GM21381 (cell line): ENCODE data around the gene APLP1.
A peak's percentile ranks its signal among the peaks of the same experiment; 100 is the strongest.
"Not testable (repeated sequence)": the region's sequence is repeated elsewhere in the genome, so short reads cannot be mapped to it uniquely, and the experiment has no call there.

ENCODE experiments used
- ATAC-seq: cut with Tn5 transposase; IDR thresholded peaks from one replicate; pipeline ENCODE4 v1.9.1; 2021; ENCODE audit warnings: mild to moderate bottlenecking, moderate library complexity; ENCODE audit not compliant: unreplicated experiment

APLP1 gene

DNA sequence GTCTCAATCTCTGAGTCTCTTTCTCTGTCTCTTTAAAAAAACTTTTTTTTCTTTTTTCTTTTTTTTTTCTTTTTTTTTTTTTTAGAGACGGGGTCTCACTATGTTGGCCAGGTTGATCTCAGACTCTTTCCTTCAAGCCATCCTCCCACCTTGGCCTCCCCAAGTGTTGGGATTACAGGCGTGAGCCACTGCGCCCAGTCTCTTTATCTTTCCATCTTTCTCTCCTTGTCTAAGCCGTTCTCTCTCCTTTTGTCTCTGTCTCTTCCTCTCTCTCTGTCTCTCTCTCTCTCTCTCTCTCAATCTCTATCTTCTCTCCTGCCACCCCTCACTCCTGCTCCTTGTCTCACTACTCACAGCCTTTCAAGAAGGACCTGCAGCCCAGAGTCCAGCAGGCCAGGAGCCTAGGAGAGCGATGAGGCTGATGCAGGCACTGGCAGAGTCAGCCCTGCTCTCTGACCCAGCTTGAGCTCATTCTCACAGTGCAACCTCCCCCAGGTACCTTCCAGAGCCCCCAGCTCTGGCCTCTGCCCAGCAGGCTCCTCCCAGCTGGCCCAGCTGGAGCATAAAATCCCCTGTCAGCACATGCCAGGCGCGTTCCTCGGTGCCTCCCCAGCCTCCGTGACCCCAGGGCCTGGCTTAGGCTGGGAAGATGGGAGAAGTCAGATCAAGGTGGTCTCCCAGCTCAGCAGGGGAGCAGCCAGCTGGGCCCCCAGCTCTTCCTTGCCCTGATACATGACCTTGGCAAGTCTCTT, 16.2 kb upstream of the APLP1 start, which contains the start of gene NPHS1:
Gene NPHS1 (minus strand): TSS at position 476 of the 752 bp plus-strand sequence. CDS start 667 bp downstream, outside the sequence.
- no peak for ATAC-seq

DNA sequence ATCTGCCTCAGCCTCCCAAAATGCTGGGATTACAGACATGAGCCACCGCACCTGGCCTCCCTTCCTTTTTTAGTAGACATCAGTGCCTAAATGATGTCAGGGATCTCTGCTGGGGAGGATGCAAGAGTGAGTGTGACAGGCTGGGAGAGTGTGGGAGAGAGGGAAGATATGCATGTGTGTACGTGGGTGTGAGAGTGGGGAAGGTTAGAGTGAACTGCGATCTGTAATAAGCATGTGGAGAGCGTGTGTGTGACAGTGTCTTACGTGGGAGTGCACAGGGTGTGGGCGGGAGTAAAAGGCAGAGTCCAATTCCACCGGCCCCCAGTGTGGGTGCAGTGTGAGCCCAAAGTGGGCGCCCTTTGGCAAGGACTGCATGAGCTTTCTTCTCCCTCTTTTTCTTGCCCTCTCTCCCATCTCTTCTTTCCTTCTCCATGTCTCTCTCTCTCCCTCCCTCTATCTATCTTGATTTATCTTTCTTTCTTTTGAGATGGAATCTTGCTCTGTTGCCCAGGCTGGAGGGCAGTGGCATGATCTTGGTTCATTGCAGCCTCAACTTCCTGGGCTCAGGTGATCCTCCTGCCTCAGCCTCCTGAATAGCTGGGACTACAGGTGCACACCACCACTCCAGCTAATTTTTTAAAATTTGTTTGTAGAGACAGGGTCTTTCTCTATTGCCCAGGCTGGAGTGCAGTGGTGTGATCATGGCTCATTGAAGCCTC, 15.2 kb upstream of the APLP1 start:
- ATAC-seq = no peak

DNA sequence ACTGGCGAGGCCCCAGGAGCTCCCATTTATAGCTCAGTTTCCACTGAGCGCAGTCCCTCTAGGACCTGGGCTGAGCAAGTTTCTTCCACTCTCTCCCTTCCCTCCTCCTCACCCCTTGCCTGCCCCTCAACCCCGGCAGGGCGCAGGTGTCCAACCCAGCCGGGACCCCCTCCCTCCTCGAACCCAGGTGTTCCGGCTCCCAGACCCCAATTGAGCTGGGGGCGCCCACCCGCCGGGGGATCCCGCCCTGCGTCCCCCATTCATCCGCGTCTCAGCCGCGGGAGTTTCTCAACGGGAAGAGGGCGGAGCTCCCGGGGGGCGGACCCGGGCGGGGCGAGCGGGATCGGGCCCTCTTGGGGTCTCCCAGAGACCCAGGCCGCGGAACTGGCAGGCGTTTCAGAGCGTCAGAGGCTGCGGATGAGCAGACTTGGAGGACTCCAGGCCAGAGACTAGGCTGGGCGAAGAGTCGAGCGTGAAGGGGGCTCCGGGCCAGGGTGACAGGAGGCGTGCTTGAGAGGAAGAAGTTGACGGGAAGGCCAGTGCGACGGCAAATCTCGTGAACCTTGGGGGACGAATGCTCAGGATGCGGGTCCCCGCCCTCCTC, 11.7 kb upstream of the APLP1 start, which contains the start of gene KIRREL2:
Gene KIRREL2 (plus strand): TSS at position 366 of the 604 bp plus-strand sequence. CDS start 209 bp downstream, at position 575.
- no peak for ATAC-seq

DNA sequence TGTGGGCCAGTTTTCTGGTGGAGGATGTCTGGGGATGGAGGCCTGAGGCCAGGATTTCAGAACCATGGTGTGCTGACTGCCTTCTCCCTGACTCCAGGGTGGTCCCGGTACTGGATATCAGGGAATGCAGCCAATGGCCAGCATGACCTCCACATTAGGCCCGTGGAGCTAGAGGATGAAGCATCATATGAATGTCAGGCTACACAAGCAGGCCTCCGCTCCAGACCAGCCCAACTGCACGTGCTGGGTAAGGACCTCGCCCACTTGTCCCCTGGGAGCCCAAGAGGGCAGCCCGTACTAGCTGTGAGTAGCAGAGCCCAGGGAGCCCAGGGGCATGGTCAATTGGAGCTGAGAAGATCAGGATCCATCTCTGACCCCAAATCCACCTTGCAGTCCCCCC, 10.1 kb upstream of the APLP1 start:
- ATAC-seq = no peak

DNA sequence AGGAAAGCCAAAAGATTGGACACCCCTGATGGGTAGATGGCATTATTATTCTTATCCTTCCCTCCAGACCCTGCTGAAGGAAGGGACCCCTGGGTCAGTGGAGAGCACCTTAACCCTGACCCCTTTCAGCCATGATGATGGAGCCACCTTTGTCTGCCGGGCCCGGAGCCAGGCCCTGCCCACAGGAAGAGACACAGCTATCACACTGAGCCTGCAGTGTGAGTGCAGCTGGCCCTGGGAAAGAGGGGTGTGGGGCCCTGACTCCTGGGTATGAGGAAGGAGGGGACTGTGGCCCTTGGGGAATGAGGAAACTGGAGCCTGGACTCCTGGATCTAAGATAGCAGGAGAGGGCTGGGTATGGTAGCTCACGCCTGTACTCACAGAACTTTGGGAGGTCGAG, 9.0 kb upstream of the APLP1 start:
- ATAC-seq = no peak

DNA sequence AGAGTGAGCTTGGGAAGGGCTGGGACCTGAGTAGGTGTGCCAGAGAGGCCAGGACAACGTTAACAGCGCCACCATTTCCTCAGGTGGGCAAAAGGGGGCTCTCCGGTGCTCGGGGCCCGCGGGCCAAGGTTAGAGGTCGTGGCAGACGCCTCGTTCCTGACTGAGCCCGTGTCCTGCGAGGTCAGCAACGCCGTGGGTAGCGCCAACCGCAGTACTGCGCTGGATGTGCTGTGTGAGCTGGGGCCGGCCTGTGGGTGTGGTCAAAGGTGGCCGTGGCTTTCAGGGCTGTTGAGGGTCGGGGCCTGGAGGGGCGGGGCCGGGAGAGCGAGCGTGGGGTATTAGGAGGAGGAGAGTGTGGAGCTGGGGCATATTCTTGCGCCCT, 7.9 kb upstream of the APLP1 start:
- no peak for ATAC-seq

DNA sequence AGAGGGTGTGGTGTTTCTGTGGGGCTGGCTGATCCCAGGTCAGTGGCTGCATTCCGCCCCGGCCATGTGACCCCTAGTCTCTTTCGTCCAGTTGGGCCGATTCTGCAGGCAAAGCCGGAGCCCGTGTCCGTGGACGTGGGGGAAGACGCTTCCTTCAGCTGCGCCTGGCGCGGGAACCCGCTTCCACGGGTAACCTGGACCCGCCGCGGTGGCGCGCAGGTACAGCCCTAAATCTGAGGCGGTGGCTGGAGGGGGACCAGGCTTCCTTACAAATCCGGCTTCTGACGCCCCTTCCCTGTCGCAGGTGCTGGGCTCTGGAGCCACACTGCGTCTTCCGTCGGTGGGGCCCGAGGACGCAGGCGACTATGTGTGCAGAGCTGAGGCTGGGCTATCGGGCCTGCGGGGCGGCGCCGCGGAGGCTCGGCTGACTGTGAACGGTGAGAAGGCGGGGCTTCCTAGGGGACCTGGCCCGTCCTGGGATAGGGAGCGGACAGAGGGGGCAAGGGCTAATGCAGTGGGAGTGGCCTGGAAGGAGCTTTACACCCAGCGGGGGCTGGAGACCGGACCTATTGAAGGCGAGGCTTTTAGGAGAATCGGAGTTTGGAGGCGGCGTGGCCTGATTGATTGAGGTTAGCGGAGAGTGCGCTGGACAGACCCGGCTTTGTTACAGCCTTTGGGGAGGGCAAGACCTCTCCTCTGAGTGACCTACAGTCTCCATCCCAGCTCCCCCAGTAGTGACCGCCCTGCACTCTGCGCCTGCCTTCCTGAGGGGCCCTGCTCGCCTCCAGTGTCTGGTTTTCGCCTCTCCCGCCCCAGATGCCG, 7.3 kb upstream of the APLP1 start:
- no peak for ATAC-seq

DNA sequence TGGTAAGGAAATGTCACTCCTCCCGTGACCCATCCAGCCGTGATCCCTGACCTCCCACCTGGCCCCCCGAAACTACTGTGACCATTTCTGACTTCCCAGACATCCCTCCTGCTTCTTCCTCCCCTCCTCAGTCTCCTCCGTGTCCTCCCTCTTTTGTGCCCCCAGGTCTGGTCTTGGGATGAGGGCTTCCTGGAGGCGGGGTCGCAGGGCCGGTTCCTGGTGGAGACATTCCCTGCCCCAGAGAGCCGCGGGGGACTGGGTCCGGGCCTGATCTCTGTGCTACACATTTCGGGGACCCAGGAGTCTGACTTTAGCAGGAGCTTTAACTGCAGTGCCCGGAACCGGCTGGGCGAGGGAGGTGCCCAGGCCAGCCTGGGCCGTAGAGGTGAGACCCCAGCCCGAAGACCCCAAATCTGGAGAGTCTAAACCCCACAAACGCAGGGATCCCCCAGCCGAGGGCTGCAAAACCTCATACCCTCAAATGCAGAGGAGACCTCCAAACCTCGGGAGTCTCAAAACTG, 6.7 kb upstream of the APLP1 start:
- no peak for ATAC-seq

DNA sequence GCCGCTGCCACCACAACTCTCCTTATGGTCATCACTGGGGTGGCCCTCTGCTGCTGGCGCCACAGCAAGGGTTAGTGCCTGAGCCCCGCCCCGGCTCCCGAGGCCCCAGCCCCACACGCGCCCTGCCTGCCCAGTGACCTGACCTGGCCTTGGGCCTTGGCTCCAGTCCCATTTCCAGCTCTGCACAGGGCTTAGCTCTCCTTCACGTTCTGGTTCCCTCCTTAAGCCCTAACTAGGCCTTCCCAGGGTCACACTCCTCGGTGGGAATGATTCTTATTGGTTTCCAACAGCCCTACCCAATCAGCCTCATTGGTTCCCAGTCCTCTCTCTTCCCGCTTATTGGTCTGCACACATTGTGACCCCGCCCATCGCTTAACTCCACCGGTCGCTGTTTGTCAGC, 5.8 kb upstream of the APLP1 start:
- ATAC-seq = no peak

DNA sequence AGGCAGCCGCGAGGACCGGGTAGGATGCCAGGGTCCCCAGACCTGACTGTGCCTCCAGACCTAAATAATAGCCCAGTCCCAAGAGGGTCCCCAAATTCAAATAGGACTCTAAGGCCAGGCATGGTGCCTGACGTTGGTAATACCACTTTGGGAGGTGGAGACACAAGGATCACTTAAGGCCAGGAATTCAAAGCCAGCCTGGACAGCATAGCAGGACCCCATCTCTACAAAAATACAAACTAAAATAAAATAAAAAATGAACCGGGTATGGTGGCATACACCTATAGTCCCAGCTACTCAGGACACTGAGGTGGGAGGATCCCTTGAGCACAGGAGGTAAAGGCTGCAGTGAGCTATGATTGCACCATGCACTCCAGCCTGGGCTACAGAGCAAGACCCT, 5.4 kb upstream of the APLP1 start:
- ATAC-seq = no peak

DNA sequence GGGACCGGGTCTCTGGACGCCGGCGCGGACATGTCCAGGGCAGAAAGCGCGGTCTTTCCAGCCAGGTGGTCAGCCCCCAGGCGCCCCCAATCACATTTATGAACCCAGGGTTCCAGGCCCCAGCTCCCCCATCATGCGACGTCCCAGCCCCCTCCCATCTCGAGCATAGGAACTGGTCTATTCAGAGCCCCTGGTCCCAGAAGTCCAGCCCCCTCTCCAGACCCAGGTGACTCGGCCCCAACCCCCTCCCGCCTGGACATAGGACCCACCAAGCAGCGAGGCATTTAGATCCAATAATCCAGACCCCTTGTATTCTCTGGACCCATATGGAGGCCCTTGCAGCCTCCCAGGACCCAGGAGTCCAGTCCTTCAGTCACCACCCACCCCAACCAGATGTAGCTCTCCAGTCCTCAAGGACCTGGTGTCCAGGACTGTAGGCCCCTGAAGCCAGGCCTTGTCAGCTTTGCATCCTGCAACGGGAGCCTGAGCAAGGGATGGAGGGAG, 501 bp downstream of the APLP1 start:
- no peak for ATAC-seq

DNA sequence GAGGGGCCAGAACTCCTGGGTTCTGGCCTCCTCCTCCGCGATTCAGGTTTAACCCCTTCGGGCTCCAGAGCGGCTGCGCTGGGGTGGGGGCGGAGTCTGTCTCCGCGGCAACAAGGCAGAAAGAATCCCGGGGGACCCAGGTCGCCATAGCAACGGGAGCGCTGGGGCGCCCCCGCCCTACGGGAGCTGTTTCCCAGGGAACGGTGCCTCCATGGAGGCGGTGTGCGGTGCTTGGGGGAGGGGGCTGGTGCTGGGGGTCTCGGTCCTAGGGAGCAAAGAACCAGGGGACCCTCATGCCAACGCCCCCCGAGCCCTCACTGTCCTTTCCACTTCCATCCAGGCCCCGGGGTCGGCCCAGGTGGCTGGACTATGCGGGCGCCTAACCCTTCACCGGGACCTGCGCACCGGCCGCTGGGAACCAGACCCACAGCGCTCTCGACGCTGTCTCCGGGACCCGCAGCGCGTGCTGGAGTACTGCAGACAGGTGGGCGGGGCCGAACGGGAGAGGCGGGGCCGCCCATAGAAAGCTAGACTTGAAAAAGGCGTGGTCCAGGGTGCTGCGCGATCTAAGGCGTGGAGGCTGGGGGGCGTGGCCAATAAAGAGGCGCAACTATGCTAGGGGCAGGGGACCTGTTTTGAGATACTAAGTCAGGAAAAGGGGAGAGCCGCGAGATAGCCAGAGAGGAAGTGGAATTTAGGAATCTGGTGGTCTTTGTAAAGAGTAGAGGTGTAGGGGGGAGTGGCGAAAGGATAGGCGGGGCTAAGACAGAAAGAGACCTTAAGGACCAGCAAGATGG, 1.2 kb downstream of the APLP1 start:
- ATAC-seq = no peak

DNA sequence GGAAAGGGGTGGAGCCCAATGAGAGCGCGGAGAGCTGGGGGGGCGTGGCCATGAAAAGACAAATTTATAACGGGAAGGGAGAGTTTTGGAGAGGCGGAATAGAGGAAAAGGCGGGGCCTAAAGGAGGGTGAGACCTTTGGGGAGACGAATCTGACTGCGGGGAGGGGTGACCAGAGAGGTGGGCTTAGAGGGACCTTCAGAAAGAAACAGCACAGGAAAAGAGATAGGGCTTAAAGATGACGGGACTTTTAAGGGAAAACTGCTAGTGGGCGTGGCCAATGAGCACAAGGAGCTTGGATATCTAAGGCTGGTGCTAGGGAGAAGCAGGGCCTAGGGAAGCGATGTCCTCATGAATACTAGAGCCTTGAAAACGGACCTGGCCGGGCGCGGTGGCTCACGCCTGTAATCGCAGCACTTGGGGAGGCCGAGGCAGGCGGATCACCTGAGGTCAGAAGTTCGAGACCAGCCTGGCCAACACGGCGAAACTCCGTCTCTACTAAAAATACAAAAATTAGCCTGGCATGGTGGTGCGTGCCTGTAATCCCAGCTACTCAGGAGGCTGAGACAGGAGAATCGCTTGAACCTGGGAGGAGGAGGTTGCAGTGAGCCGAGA, 1.9 kb downstream of the APLP1 start:
- not testable (repeated sequence) for ATAC-seq

DNA sequence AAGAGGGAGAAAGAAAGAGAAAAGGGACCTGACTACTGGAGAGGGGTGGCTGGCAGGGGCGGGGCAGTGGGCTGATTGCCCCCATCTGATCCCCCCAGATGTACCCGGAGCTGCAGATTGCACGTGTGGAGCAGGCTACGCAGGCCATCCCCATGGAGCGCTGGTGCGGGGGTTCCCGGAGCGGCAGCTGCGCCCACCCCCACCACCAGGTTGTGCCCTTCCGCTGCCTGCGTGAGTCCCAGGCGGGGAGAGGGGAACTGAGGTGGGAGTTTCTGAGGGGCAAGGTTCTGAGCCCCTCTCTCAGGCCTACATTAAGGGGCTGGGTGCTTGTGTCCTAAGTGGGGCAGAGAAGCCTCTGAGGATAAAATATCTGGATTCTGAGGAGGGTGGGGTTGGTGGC, 2.4 kb downstream of the APLP1 start:
- ATAC-seq = no peak

DNA sequence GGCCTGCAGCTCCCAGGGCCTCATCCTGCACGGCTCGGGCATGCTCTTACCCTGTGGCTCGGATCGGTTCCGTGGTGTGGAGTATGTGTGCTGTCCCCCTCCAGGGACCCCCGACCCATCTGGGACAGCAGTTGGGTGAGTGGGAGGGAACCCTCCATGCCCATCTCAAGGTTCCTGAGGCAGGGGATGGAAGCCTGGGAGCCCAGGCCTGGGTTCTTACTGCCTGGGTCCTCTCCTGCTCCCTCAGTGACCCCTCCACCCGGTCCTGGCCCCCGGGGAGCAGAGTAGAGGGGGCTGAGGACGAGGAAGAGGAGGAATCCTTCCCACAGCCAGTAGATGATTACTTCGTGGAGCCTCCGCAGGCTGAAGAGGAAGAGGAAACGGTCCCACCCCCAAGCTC, 3.2 kb downstream of the APLP1 start:
- no peak for ATAC-seq

DNA sequence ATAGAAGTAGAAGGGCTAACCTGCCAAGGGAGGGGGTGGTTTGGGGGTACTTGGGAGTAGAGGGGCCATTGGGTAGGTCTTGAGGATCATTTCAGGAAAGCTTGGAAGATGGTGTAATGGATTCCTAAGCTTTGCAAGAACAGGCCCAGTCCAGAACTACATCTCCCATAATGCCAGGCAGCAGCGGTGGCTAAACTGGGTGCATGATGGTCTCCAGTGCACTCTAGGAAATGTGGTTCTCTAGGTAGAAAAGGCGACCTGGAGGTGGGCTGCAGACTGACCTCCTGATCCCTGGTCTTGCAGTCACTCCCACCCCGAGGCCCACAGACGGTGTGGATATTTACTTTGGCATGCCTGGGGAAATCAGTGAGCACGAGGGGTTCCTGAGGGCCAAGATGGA, 3.8 kb downstream of the APLP1 start:
- no peak for ATAC-seq

DNA sequence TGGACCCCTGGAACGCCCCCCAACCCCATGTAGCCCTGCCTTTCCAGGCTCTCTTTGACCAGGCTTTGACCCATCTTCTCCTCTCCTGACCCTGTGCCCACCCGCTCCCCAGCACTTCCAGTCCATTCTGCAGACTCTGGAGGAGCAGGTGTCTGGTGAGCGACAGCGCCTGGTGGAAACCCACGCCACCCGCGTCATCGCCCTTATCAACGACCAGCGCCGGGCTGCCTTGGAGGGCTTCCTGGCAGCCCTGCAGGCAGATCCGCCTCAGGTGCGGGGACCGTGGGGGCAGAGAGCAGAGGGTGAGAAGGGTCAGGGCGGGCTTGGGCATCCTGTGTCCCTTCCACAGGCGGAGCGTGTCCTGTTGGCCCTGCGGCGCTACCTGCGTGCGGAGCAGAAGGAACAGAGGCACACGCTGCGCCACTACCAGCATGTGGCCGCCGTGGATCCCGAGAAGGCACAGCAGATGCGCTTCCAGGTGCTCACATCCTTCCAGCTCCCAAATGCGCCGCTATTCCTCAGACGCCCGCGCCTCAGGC, 6.1 kb downstream of the APLP1 start:
- ATAC-seq = no peak

DNA sequence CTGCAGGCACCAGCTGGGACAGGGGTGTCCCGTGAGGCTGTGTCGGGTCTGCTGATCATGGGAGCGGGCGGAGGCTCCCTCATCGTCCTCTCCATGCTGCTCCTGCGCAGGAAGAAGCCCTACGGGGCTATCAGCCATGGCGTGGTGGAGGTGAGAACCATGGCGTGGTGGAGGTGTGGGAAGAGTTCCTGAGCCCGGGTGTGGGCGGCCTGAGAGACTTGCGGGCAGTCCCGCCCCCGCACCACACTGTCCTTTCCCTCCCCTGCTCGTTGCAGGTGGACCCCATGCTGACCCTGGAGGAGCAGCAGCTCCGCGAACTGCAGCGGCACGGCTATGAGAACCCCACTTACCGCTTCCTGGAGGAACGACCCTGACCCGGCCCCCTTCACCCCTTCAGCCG, 10.7 kb downstream of the APLP1 start:
- no peak for ATAC-seq

DNA sequence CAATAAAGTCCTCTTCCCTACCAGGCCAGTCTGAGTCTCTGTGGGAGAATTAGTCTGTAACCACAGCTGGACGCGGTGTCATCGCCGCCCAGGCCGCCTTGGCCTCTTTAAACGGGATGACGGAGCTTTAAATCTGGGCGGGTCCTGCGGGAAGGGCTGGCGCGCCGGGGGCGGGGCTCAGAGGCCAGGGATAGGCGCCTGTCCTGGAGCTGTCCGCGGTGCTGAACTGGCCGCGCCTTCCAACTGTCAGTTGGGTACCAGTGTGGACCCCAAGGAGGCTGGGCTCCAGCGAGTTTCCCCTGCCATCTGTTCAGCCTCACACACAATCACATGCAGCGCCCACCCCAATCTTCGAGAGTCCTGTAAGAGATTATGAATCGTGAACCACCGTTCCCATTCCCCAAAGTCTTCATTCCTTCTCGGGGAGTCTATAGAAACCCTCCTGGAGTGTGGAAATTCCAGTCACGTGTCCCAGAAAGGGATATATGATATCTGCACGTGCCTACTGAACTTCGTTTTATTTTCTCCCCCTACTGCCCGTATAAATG, 11.5 kb downstream of the APLP1 start:
- peak; percentile 57 for ATAC-seq
